Right lobe of liver (tissue), 4 donors: ENCODE results near the gene DYSF.

Source experiments
- POLR2A ChIP-seq: fragments of 450-650 bp; IDR thresholded peaks from one replicate; pipeline ENCODE4 v1.6.1; 2017; ENCODE audit warnings: antibody characterized with exemption, mild to moderate bottlenecking
- TF ChIP-seq, protein P1 (sequence below), 4 donors: fragments of 200-600 bp in 3 of 4; fragments of 450-650 bp in 1 of 4; IDR thresholded peaks; one replicate each; pipeline versions ENCODE4 v1.5.1 to v1.8.0; 2016 to 2022; ENCODE audit warnings: antibody characterized with exemption in 4 of 4, mild to moderate bottlenecking in 2 of 4
- donor health status: DM: no; HTN: no; CAD: no.
- donor health status: DM: no; HTN: no; CAD: no.
- donor health status: DM: no; HTN: yes; CAD: no.

DNA sequence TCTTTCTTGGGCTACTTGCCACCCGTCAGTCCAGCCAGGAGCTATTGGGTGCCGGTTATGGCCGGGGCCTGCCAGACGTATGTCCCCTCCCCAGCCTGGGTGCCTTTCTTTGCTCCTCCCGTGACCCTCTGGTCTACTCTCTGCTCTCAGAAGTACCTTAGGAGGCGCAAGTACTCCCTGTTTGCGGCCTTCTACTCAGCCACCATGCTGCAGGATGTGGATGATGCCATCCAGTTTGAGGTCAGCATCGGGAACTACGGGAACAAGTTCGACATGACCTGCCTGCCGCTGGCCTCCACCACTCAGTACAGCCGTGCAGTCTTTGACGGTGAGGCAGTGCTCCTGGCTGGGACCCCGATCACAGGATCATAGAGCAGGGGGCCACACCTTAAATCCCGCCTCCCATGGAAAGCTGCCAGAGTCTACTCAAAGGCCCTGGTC, 99.5 kb downstream of the DYSF start:
- TF ChIP-seq, protein P1, sequence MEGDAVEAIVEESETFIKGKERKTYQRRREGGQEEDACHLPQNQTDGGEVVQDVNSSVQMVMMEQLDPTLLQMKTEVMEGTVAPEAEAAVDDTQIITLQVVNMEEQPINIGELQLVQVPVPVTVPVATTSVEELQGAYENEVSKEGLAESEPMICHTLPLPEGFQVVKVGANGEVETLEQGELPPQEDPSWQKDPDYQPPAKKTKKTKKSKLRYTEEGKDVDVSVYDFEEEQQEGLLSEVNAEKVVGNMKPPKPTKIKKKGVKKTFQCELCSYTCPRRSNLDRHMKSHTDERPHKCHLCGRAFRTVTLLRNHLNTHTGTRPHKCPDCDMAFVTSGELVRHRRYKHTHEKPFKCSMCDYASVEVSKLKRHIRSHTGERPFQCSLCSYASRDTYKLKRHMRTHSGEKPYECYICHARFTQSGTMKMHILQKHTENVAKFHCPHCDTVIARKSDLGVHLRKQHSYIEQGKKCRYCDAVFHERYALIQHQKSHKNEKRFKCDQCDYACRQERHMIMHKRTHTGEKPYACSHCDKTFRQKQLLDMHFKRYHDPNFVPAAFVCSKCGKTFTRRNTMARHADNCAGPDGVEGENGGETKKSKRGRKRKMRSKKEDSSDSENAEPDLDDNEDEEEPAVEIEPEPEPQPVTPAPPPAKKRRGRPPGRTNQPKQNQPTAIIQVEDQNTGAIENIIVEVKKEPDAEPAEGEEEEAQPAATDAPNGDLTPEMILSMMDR (IDR thresholded peaks at IDR 0.05) = no peak
- no peak for TF ChIP-seq POLR2A
